Activated CD4-positive, alpha-beta T cell treated with anti-CD3 and anti-CD28 coated beads, Interleukin-2, amount 50 U/mL, for 1 hour (primary cell): ENCODE results near the gene DNAJC12.
"Not testable (repeated sequence)": the region's sequence is repeated elsewhere in the genome, so short reads cannot be mapped to it uniquely, and the experiment has no call there.

Experiments used
- DNase-seq: peaks from one replicate; pipeline ENCODE4 v3.0.0-alpha.2; 2020

Gene DNAJC12

DNA sequence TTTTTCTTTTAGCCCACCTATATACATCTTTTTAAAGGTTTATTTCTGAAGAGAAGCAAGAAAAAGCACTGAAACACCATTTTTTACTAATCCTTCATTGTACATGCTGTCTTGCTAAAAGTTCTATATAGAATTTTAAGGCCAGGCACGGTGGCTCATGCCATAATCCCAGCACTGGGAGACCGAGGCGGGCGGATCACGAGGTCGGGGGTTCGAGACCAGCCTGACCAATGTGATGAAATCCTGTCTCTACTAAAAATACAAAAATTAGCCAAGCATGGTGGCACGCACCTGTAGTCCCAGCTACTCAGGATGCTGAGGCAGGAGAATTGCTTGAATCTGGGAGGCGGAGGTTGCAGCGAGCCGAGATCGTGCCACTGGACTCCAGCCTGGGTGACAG is 1.5 kb upstream of the DNAJC12 start:
- DNase-seq, result not testable (repeated sequence)

- no peak for DNase-seq
Measured at GRCh38 chr10:67836972-67837371, 1.0 kb downstream of the DNAJC12 start.

DNA sequence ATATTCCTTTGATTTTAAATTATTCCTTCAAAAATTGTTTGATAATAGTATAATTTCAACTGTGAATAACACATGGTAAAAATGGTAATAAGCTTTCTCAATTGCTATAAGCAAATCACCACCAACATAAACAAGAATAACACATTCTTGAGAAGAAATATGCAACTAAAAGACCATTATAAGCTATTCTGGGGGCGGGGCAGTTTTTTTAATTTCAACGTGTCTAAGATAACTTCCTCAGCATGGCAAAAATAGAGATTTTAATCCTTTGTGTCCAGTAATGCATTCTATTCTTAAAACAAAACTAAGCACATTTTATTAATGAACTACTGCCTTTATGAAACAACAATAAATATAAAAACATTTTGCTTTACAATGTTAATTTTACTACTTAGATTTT is 1.5 kb downstream of the DNAJC12 start:
- DNase-seq, result no peak

DNA sequence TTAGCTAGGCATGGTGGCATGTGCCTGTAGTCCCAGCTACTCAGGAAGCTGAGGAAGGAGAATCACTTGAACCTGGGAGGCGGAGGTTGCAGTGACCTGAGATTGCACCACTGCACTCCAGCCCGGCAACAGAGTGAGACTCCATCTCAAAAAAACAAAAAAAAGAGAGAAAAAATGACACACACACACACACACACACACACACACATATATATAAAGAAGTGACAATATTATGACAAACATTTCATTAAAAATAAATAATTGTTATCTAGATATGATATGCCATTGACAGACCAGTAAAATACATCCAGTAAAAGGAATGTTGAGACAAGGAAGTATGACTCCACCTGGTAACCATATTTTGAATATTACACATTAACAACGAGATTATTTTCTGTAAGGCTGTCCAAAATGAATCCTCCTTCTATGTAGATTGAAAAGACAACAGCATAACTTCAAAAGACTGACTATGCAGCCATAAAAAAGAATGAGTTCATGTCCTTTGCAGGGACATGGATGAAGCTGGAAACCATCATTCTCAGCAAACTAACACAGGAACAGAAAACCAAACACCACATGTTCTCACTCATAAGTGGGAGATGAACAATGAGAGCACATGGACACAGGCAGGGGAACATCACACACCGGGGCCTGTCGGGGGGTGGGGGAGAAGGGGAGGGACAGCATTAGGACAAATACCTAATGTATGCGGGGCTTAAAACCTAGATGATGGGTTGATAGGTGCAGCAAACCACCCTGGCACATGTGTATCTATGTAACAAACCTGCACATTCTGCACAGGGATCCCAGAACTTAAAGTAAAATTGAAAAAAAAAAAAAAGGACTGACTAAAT is 2.2 kb downstream of the DNAJC12 start:
- not testable (repeated sequence) for DNase-seq

- DNase-seq, result no peak
Measured at GRCh38 chr10:67834375-67834774, 3.6 kb downstream of the DNAJC12 start.

- no peak for DNase-seq
Measured at GRCh38 chr10:67827811-67828210, 10.2 kb downstream of the DNAJC12 start.

DNA sequence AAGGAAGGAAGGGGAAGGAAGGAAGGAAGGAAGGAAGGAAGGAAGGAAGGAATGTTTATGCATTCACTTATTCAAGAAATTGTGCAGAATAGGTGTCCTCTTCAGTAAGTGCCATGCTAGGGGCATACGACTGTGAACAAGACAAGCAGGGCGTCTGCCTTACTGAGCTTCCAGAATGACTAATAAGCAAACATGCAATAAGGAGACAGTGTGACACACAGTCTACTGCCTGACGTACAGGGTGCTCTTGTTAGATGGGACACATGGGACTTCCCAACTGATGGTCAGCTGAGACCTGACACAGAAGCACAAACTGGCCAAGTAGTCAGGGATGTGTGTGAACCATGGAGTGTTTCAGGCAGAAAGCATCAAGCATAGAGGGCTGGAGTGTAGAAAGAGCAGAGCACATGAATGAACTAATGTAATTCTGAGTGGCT is 18.2 kb downstream of the DNAJC12 start:
- no peak for DNase-seq

- DNase-seq, result no peak
Measured at GRCh38 chr10:67818323-67818722, 19.7 kb downstream of the DNAJC12 start.

DNA sequence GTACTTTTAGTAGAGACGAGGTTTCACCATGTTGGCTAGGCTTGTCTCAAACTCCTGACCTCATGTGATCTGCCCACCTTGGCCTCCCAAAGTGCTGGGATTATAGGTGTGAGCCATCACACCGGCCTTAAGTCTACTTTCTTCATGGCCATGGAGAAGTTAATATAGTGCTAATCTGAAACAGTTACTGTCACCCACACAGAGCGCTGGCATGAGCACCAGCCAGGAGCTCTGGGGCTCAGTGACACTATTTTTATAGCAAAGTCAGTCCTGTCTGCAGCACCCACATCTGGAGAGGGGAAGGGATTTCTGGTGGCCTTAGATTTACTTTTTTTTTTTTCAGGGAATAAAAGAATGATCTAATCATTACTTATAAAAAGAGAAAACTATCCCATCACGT is 21.3 kb downstream of the DNAJC12 start:
- no peak for DNase-seq

- DNase-seq, result no peak
Measured at GRCh38 chr10:67815571-67816059, 22.4 kb downstream of the DNAJC12 start.

DNA sequence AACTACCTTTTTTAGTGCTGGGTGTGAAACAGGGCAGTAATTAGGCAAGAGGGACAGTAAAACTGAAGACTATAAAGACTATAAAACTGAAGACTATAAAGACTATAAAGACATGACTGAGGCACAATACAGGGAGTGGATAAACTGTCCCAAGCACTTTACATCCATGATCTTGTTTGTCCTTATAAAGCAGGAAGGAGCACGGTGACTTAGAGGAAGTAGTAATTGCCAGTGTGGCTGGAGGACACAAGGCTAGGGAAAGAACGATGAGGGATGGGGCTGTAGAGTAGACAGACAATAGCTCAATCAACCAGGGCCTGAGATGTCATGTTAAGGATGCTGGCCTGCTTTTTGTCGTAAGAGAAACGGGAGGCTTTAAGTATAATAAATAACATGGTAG is 26.0 kb downstream of the DNAJC12 start:
- DNase-seq, result no peak

- no peak for DNase-seq
Measured at GRCh38 chr10:67809107-67809506, 28.9 kb downstream of the DNAJC12 start.

DNA sequence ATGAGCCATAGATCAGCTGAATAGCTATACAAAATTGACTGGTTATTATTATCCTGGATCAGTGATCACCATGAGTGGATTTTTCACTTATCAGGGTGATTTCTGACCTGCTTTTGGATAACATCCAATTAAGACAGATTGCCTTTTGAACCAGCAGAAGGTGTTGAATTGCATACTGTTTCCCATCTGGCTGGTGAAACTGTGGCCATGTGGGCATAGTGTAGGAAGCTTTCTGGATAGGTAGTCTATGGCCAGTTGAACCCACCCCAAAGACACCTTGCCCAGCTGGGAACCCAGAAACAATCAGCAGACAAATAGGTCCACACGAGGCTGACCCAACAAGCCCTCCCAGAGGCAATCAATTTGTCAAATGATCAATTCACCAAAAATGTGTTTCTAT is 29.3 kb downstream of the DNAJC12 start:
- no peak for DNase-seq

- DNase-seq, result no peak
Measured at GRCh38 chr10:67807855-67808456, 30.0 kb downstream of the DNAJC12 start.

GRCh38 chr10:67804395-67804678 is 33.7 kb downstream of the DNAJC12 start:
- no peak for DNase-seq

DNA sequence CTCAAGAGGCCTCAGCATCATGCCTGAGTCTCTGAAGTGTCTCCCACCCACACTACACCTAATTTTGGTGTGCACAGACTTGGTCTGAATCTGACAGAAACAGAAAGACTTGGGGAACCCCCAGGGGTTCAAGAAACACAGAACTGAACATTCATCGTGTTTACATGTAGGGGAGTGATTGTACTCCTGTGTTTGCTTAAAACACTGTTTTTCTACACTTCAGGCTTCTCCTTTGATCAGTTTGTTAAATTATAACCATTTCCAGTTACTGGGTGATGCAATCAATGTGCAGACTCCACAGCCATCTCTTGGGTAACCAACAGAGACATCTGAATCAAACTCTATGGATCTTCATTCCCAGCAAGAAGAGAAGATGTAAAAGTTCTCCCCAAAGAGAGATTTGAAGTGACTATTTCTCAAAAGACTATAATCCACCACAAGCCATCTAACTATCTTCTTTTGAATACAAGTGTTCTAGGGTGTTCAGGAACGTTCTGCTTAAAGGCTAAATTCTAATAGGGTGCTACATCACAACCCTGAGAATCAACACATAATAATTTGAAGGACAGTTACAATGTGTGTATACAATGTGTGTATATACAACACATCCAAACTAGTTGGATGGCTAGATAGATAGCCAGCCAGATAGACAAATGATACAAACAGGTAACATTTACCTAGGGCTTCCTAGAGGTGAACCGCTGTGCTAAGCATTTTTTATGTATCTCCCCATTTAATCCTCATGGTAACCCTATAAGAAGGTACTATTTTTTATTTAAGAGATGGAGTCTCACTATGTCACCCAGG is 34.2 kb downstream of the DNAJC12 start:
- no peak for DNase-seq

- no peak for DNase-seq
Measured at GRCh38 chr10:67802767-67803538, 35.0 kb downstream of the DNAJC12 start.

- DNase-seq, result no peak
Measured at GRCh38 chr10:67801118-67801517, 36.9 kb downstream of the DNAJC12 start.

- DNase-seq, result no peak
Measured at GRCh38 chr10:67794909-67795460, 43.0 kb downstream of the DNAJC12 start.

DNA sequence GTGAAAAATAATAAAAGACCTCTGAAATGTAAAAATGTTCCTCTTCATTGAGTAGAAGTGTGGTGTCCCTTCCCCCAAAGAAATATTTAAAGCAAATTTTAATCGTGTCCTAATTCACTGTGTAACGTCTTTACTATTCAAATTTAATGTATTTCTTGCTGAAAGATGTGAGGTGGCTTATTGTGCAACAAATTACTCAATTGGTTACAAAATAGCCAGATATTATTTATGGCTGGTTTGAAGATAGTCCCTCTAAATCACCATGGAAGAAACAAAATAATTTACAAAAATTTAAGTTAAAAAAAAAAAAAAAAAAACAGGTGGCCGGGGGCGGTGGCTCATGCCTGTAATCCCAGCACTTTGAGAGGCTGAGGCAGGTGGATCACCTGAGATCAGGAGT is 43.7 kb downstream of the DNAJC12 start:
- DNase-seq, result no peak

GRCh38 chr10:67793313-67793712 is 44.7 kb downstream of the DNAJC12 start:
- DNase-seq, result no peak

DNA sequence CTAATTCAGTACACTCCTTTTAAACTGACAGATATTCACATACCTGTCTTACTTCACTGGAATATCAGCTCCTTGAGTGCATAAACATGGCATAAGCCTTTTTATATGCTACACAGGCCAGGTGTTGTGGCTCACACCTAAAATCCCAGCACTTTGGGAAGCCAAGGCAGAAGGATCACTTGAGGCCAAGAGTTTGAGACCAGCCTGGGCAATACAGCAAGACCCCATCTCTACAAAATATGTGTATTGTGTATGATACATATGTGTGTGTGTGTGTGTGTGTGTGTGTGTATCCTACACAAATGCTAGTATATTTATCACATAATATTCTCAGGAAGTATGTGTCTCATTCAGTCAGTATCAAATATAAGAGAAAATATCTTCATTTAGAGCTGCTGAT is 45.3 kb downstream of the DNAJC12 start:
- no peak for DNase-seq
